HG02870 (cell line): ENCODE data around the gene MBTD1.

Experiments used
- ATAC-seq: cut with Tn5 transposase; IDR thresholded peaks from one replicate; pipeline ENCODE4 v1.9.1; 2021; ENCODE audit warnings: mild to moderate bottlenecking, moderate library complexity; ENCODE audit not compliant: unreplicated experiment

The MBTD1 gene

DNA sequence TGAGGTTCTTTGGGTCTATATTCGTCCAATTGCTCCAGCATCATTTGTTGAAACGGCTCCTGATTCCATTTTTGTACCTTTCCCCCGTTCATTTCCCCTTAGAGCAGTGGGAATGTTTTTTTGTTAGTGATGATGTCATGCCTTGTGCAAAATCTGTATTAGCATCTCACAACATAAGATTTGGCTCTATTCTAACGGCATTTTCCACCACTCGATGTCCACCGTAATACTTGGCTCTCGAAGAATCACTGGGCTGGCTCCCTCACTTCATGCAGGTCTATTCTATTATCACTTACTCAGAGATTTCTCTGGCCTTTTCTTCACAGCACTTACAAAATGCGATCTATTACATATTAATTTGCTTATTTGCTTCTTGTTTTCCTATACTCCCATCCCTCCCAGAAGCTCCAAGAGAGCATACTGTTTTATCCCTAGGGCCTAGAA, 107.1 kb downstream of the MBTD1 start:
- no peak for ATAC-seq

DNA sequence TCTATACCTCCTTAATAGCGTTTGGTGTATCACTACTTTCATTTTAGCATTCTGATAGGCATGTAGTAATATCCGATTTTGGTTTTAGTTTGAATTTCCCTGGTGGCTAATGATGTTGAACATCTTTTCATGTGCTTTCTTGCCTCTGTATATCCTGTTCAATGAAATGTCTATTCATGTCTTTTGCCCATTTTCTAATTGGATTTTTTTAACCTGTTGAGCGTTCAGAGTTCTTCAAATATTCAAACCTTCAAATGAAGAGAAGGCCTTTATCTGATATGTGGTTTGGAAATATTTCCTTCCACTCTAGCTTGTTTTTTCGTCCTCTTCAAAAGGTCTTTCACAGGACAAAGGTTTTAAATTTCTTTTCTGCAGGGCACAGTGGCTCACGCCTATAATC, 108.9 kb downstream of the MBTD1 start:
- no peak for ATAC-seq

DNA sequence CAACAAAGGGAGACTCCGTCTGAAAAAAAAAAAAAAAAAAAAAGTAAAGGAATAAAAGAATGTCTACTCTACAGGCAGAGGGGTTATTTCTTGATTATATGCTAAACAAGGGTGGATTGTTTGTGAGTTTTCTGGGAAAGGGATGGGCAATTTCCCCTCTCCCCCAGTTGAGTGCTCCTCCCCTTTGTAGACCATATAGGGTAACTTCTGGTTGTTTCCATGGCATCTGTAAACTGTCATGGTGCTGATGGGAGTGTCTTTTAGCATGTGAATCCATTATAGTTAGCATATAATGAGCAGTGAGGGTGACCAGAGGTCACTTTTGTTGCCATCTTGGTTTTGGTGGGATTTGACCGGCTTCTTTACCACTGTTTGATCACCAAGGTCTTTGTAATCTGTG, 110.7 kb downstream of the MBTD1 start:
- ATAC-seq: no peak

DNA sequence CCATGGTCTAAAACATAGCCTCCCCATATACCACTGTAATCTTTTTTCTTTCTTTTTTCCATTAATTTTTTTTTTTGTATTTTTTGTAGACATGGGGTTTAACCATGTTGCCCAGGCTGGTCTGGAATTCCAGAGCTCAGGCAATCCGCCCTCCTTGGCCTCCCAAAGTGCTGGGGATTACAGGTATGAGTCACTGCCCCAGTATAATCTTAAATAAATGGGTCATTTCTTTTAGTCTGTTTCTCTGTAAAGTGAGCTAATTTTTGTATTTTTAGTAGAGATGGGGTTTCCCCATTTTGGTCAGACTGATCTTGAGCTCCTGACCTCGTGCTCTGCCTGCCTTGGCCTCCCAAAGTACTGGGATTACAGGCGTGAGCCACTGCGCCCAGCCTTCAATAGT, 112.2 kb downstream of the MBTD1 start:
- no peak for ATAC-seq

DNA sequence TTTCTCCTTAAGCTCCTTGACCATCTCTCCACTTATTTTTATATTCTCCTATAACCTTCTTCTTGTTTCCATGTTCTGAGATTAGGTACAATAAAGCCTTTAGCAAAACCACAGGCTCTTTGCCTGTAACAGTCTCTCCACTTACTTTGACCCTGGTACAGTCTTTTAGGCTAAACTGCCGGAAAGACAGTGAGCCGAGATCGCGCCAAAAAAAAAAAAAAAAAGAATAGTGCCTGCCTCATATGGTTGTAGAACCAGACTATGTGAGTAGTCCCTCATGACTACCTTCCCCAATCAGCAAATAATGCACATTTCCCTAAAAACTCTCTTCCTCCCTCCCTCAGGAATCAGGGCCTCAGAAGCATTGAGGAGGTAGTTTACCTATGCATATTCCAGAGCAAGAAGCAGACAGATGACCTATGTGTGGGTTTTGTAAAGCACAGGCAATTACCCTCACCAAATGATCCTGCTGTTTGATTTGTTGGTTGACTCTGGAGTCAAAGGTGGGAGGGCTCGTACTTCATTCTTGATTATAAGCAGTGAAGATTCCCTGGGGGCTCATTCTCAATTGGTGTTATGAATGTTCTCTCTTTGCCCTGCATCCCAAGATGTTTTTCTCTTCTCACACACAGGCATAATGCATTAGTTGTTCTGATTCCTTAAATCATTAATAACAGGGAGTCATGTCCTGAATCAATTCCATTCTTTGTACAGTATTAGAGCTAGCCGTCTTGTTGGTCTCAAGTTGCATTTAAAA, 115.4 kb downstream of the MBTD1 start:
- ATAC-seq: no peak

DNA sequence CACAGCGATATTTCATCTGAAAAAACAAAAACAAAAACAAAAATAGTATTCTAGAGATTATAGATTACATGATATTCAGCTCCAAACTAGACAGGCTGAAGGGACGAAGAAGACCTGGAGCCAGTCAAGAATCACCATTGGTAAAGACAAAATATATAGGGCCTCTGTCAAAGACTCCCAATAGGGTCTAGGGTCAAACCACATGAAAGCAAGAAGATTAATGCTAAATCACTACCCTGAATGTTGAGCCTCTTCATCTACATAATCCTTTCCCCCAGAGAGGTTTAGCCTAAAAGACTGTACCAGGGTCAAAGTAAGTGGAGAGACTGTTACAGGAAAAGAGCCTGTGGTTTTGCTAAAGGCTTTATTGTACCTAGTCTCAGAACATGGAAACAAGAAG, 117.3 kb downstream of the MBTD1 start:
- ATAC-seq: no peak

DNA sequence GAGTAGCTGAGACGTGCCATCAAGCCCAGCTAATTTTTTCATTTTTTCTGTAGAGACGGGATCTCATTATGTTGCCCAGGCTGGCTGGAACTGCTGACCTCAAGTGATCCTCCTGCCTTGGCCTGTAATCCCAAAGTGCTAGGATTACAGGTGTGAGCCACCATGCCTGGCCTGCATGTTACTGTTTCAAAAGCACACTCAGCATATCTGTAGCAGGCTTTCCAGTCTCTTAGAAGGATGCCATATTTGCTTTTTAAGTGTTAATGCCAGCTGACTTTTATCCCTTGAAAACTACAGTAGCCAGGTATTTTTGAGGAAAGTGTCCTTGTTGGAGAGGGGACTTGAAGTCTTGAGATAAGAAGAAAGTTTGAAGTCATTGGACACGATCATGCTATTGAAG, 123.9 kb downstream of the MBTD1 start:
- no peak for ATAC-seq

DNA sequence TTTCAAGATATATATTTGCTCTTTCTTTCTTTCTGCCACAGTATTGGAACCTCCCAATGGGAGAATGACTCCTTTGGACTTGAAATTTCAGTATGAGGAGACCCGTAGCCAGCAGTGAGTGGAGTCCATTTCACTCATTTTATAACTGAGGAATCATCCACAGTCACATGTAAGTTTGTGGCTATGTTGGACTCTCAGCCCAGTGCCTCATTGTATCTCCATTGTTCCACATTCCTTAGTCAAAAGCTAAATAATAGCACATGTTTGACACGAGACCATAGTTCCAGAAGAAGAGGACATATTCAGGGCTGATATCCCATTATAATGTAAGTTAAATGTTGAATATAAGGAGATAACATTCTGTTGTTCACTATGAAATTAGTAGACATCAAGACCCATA, 126.5 kb downstream of the MBTD1 start:
- ATAC-seq: no peak

DNA sequence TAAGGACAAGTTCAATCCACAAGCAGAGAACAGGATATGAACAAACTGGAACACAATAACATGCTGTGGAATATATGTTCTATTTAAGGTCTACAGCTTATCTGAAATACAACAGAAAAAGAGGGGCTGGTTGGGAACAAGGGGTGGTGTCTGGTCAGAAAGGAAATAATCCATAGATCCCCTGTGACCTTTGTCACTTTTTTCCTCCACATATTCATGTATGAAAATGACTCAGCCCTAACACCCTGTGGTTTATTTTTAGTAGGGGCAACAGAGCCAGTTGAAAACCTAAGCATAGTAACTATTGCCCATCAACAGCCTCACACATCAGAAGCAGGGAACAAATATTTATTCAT, 126.9 kb downstream of the MBTD1 start:
- peak; percentile 44 for ATAC-seq

DNA sequence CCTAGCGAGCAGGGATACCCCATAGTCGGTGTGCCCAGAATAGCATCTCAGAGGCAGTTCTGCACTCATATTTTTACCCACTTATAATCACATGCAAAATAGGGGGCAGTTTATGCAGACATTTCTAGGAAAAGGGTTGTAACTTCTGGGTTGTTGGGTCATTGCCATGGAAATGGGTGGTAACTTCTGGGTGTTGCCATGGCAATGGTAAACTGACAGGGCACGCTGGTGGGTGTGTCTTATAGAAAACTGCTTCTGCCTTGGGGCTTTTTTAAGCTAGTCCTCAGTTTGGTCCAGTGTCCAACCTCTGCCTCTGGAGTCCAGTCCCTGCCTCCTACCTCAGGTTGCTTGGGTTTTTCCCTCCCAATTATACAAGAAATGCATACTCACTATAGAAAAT, 131.8 kb downstream of the MBTD1 start:
- no peak for ATAC-seq
